ENCODE data around the gene EMILIN2. TPM values are rescaled to one million over a fixed set of nuclear protein-coding genes. Genes with fewer than 3 reads are reported as not detected.

Gene EMILIN2
- total and polyA plus RNA-seq, 4 donors = 13.5 to 63.2 (median 36.0) TPM

- DNase-seq (no peak), ATAC-seq (ENCODE audit: insufficient read depth, low FRiP score) (no peak)
- TF ChIP-seq CTCF (IDR thresholded peaks at IDR 0.05; ENCODE audit: control extremely low read depth, extremely low read depth) = no peak
- peaks cover 0 to 2% (median 0%) of the 10 kb centered on the region in 4 donors for H3K9me3 ChIP-seq (ENCODE audit: control insufficient read depth in 4 of 4, insufficient read depth in 3 of 4, low read length in 3 of 4)
- H3K4me3 ChIP-seq = no peak overlapping the region
- no peak overlapping the region for H3K9ac ChIP-seq (ENCODE audit: insufficient read depth in 1 of 2, low read length in 2 of 2)
- H3K4me1 ChIP-seq (ENCODE audit: control insufficient read depth in 5 of 5, insufficient read depth in 5 of 5, low read length in 5 of 5) = peaks cover 0 to 8% (median 7%) of the 10 kb centered on the region in 5 donors
- no peaks in the 10 kb centered on the region for H3K27me3 ChIP-seq (ENCODE audit: control insufficient read depth in 3 of 3, insufficient read depth in 3 of 3, low read length in 2 of 3)
- 95 to 96% methylated on average over 10 of the region's 10 CpGs for WGBS, 2 donors
- no peak overlapping the region for H3K27ac ChIP-seq (ENCODE audit: low read depth in 1 of 2, low read length in 1 of 2)
- H3K36me3 ChIP-seq (ENCODE audit: control insufficient read depth in 4 of 4, insufficient read depth in 4 of 4, low read length in 4 of 4) = peaks cover 0 to 47% (median 13%) of the 10 kb centered on the region in 4 donors
Measured at GRCh38 chr18:2910261-2910660, 63.5 kb downstream of the EMILIN2 start.

- Histone ChIP-seq H3K9me3 (ENCODE audit: control insufficient read depth in 4 of 4, insufficient read depth in 3 of 4, low read length in 3 of 4) (peaks cover 0 to 2% (median 0%) of the 10 kb centered on the region in 4 donors), H3K9ac (ENCODE audit: insufficient read depth in 1 of 2, low read length in 2 of 2) (no peak overlapping the region), H3K4me1 (ENCODE audit: control insufficient read depth in 5 of 5, insufficient read depth in 5 of 5, low read length in 5 of 5) (peaks cover 0 to 8% (median 7%) of the 10 kb centered on the region in 5 donors), H3K4me3 (no peak overlapping the region), H3K27me3 (ENCODE audit: control insufficient read depth in 3 of 3, insufficient read depth in 3 of 3, low read length in 2 of 3) (no peaks in the 10 kb centered on the region), H3K36me3 (ENCODE audit: control insufficient read depth in 4 of 4, insufficient read depth in 4 of 4, low read length in 4 of 4) (peaks cover 0 to 48% (median 14%) of the 10 kb centered on the region in 4 donors), H3K27ac (ENCODE audit: low read depth in 1 of 2, low read length in 1 of 2) (no peak overlapping the region)
- WGBS, 2 donors = 88 to 92% methylated on average over 13 of the region's 13 CpGs
- TF ChIP-seq CTCF (IDR thresholded peaks at IDR 0.05; ENCODE audit: control extremely low read depth, extremely low read depth) = no peak
- DNase-seq = no peak
- no peak for ATAC-seq (ENCODE audit: insufficient read depth, low FRiP score)
Measured at GRCh38 chr18:2910751-2911425, 64.1 kb downstream of the EMILIN2 start.

GRCh38 chr18:2911533-2911932, 64.7 kb downstream of the EMILIN2 start:
- Histone ChIP-seq H3K9me3 (ENCODE audit: control insufficient read depth in 4 of 4, insufficient read depth in 3 of 4, low read length in 3 of 4) (peaks cover 0 to 2% (median 0%) of the 10 kb centered on the region in 4 donors), H3K4me1 (ENCODE audit: control insufficient read depth in 5 of 5, insufficient read depth in 5 of 5, low read length in 5 of 5) (peaks cover 0 to 8% (median 7%) of the 10 kb centered on the region in 5 donors), H3K27ac (ENCODE audit: low read depth in 1 of 2, low read length in 1 of 2) (no peak overlapping the region), H3K9ac (ENCODE audit: insufficient read depth in 1 of 2, low read length in 2 of 2) (no peak overlapping the region), H3K4me3 (no peak overlapping the region), H3K27me3 (ENCODE audit: control insufficient read depth in 3 of 3, insufficient read depth in 3 of 3, low read length in 2 of 3) (no peaks in the 10 kb centered on the region), H3K36me3 (ENCODE audit: control insufficient read depth in 4 of 4, insufficient read depth in 4 of 4, low read length in 4 of 4) (peaks cover 0 to 52% (median 20%) of the 10 kb centered on the region in 4 donors)
- 97 to 100% methylated on average over 4 of the region's 4 CpGs for WGBS, 2 donors
- ATAC-seq (ENCODE audit: insufficient read depth, low FRiP score) (no peak), DNase-seq (no peak)
- TF ChIP-seq CTCF (IDR thresholded peaks at IDR 0.05; ENCODE audit: control extremely low read depth, extremely low read depth) = no peak

All from lung (tissue), 12 donors.